Measurements from ENCODE around the gene OSBPL10.

DNA sequence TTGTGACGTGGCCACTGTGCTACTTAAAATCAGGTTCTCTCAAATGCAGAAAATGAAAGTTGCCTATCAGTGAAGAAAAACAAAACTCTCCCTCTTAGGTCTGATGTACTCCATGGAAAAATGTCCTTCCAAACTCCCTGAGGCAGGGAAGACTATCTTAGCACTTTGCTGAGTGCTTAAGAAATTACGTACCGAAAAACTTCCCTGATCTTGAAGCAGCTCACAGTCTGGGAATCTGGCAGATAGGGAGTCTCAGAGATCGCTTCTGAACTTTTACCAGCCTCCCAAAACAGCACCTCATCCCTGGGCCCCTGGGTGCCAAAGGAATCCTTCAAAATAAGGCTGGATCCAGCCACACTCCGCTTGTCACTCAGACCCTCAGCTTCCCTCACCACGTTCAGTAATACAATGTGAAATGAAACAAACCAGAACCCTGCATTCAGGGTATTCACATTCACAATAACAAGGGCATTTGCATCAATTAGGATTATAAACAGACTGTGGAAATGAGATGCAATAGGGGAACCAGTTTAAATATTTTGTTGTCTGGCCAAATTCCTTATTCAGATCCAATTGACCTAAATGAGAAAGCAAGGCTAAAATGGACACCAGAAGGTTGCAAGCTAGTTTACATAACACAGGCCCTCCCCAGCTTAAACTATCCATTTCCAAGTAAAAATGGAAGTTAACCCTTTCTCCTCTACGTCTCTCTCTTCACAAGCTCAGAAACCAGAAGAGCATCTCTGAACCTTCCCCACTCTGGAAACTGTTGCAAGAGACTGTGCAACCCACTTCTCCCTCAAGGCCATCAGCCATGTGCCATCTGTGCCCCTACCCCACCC, 20.9 kb downstream of the OSBPL10 start:
- no peak for TF ChIP-seq POLR2A (IDR thresholded peaks at IDR 0.05; ENCODE audit: low read depth, low read length)
- TF ChIP-seq CHD1 (IDR thresholded peaks at IDR 0.05; ENCODE audit: low read depth, low read length) = no peak
- TF ChIP-seq CTCF (conservative IDR thresholded peaks at IDR 0.05; ENCODE audit: low read depth, low read length) = no peak
- TF ChIP-seq MXI1 (IDR thresholded peaks at IDR 0.05; ENCODE audit: borderline replicate concordance, low read depth, low read length) = no peak
- no peak for TF ChIP-seq RFX5 (IDR thresholded peaks at IDR 0.05; ENCODE audit: low read depth, low read length)
- no peak for TF ChIP-seq MAZ (IDR thresholded peaks at IDR 0.05; ENCODE audit: borderline replicate concordance, low read depth, low read length)
- TF ChIP-seq FOS (IDR thresholded peaks at IDR 0.05; ENCODE audit: low read depth, low read length) = no peak
- TF ChIP-seq BHLHE40 (IDR thresholded peaks at IDR 0.05; ENCODE audit: low read depth, low read length) = no peak
- TF ChIP-seq, protein P1, sequence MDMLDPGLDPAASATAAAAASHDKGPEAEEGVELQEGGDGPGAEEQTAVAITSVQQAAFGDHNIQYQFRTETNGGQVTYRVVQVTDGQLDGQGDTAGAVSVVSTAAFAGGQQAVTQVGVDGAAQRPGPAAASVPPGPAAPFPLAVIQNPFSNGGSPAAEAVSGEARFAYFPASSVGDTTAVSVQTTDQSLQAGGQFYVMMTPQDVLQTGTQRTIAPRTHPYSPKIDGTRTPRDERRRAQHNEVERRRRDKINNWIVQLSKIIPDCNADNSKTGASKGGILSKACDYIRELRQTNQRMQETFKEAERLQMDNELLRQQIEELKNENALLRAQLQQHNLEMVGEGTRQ (IDR thresholded peaks at IDR 0.05; ENCODE audit: low read depth, low read length) = no peak
